Measurements from ENCODE around the gene RFX2.

DNA sequence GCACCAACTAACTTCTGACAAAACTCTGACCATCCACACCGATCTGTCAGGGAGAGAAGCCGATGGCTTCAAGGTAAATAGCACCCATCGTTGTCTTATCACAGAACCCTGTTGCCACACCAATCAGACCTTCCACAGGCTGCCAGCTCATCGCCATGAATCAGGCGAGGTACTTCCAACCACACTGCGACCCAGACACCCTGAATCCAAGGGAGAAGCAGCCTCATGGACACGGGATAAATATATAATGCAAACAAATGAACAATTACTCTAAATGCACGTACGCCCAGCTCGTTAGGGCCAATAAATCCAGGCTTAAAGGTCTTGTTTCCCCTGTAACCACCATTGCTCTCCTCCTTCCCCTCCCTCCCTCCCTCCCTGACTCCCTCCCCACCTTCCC is 153.1 kb downstream of the RFX2 start:
- TF ChIP-seq, protein P1, sequence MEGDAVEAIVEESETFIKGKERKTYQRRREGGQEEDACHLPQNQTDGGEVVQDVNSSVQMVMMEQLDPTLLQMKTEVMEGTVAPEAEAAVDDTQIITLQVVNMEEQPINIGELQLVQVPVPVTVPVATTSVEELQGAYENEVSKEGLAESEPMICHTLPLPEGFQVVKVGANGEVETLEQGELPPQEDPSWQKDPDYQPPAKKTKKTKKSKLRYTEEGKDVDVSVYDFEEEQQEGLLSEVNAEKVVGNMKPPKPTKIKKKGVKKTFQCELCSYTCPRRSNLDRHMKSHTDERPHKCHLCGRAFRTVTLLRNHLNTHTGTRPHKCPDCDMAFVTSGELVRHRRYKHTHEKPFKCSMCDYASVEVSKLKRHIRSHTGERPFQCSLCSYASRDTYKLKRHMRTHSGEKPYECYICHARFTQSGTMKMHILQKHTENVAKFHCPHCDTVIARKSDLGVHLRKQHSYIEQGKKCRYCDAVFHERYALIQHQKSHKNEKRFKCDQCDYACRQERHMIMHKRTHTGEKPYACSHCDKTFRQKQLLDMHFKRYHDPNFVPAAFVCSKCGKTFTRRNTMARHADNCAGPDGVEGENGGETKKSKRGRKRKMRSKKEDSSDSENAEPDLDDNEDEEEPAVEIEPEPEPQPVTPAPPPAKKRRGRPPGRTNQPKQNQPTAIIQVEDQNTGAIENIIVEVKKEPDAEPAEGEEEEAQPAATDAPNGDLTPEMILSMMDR (IDR thresholded peaks at IDR 0.05): no peak
- TF ChIP-seq POLR2AphosphoS5 (IDR thresholded peaks at IDR 0.05): no peak
- no peak for TF ChIP-seq POLR2A (IDR thresholded peaks at IDR 0.05)
- no peak for TF ChIP-seq EP300 (IDR thresholded peaks at IDR 0.05)
